Medulla oblongata (tissue), 1 donor: Measurements from ENCODE around the gene SEH1L.
"Not testable (repeated sequence)": the region's sequence is repeated elsewhere in the genome, so short reads cannot be mapped to it uniquely, and the experiment has no call there.

Source experiments
- DNase-seq: peaks from one replicate; pipeline ENCODE4 v3.0.0-alpha.2; 2015; ENCODE audit errors: extremely low spot score

SEH1L gene

DNA sequence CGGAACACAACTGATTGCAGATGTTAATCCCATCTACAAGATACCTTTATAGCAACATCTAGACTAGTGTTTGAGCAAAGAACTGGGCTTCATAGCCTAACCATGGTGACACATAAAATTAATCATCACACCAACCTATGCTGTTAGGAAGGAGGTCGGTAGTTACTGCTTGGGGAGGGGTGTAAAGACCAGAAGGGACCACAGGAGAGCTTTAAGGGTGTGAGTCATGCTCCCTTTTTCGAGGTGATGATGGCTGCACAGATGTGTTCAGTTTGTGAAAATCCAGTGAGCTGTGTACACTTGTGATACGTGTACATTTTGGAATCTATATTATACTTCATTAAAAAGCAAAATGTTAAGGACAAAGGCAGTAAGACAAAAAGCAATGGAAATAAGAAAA, 4.6 kb upstream of the SEH1L start:
- DNase-seq = no peak

DNA sequence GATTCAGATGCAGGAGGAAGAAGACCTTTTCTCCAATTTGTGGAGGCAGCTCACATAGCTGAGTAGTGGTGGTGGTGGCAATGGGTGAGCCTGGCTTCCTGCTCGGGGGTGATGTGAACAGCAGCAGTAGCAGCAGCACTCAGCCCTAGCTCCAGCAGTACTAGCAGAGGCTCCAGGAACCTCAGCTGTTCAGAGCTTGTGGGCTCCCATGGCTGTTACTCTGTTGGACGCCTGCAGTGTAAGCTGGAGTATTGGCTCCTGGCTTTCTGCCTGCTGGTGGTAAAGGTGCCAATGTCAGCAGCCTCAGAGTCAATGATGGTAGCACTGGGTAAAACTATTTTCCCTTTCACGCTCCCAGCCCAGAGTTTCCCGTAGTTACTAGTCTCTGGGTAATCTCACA, 3.1 kb upstream of the SEH1L start:
- peak; percentile 62 for DNase-seq

DNA sequence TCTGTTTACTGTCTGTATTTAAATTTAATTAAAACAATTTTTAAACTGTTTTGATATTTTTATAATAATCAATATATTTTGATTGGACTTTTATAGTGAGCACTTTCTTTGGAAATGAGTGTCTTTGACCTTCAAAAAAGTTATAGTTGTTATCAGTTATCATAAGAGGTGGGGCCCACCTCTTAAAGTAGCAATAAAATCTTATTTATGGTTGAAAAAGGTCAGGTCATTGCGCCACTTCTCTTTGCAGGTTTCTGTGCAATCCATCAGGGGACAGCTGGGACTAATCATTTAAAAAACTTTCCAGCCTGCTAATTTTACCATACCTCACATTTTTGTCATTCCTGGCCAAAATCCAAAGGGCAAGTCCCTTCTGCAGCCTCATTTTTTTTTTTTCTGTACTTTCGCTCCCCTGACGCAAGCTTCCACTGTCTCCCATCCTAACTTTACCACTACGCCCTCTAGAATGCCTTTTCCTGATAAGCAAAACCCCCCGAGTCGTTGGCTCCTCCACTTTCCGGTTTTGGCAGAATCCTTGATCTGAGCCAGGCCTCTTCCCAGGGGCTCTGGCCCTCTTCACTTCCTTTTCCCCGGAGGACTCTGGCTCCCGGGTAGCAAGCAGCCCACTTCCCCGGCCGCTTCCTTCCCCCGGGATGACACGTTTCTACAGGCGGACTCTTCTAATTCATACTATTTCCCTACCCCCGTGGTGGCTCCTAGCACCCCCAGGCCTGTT, 1.1 kb upstream of the SEH1L start:
- peak; percentile 42 for DNase-seq

GRCh38 chr18:12948050-12948804, 416 bp downstream of the SEH1L start:
- peak; percentile 88 for DNase-seq

- DNase-seq = no peak
Observed at GRCh38 chr18:12958478-12958877, 10.7 kb downstream of the SEH1L start.

- no peak for DNase-seq
Observed at GRCh38 chr18:12960395-12960794, 12.6 kb downstream of the SEH1L start.

DNA sequence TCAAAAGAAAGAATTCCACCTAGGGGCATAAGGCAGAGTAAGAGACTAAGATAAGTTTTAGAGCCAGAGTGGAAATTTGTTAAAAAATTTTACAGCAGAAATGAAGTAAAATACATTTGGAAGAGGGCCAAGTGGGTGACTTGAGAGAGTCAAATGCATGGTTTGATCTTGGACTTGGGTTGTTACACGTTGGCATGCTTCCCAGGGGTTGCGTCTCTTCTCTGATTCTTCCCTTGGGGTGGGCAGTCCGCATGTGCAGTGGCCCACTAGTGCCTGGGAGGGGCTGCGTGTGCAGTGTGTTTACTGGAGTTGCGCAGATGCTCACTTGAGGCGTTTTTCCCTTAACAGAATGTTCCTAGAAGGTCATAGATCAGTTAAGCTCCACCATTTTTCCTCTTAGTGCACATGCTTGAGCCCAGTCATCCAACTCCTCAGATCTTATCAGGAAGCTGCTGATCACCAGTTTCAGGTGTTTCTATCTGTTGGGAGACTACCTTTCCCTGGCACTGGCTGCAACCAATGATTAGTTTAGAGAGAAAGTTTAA, 13.1 kb downstream of the SEH1L start:
- DNase-seq = no peak

GRCh38 chr18:12963069-12963468, 15.3 kb downstream of the SEH1L start:
- no peak for DNase-seq

- no peak for DNase-seq
Observed at GRCh38 chr18:12968115-12968514, 20.3 kb downstream of the SEH1L start.

- no peak for DNase-seq
Observed at GRCh38 chr18:12968619-12969018, 20.8 kb downstream of the SEH1L start.

GRCh38 chr18:12973562-12974213, 25.9 kb downstream of the SEH1L start:
- no peak for DNase-seq

DNA sequence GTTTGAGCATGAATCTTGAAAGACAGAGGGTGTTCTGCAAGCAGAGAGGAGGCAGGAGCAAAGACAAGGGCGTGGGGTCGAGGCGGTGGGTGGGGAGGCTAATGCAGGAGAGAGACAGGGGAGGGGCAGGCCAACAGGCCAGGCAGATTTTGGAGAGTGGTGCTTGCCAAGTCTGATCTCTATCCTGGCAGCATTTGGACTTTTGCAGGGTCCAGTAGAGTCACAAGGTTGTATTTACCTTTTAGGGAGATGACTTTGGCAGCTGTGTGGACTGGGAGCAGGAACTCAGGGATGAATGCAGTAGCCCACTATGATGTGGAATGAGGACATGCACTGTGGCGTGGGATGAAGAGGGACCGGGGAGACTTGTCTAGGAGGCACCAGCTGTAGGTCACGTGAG, 27.7 kb downstream of the SEH1L start:
- DNase-seq = no peak

- DNase-seq = no peak
Observed at GRCh38 chr18:12976305-12976704, 28.5 kb downstream of the SEH1L start.

DNA sequence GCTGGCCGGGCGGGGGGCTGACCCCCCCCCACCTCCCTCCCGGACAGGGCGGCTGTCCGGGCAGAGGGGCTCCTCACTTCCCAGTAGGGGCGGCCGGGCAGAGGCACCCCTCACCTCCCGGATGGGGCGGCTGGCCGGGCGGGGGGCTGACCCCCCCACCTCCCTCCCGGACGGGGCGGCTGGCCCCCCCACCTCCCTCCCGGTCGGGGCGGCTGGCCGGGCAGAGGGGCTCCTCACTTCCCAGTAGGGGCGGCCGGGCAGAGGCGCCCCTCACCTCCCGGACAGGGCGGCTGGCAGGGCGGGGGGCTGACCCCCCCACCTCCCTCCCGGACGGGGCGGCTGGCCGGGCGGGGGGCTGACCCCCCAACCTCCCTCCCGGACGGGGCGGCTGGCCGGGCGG, 32.3 kb downstream of the SEH1L start:
- DNase-seq = not testable (repeated sequence)

DNA sequence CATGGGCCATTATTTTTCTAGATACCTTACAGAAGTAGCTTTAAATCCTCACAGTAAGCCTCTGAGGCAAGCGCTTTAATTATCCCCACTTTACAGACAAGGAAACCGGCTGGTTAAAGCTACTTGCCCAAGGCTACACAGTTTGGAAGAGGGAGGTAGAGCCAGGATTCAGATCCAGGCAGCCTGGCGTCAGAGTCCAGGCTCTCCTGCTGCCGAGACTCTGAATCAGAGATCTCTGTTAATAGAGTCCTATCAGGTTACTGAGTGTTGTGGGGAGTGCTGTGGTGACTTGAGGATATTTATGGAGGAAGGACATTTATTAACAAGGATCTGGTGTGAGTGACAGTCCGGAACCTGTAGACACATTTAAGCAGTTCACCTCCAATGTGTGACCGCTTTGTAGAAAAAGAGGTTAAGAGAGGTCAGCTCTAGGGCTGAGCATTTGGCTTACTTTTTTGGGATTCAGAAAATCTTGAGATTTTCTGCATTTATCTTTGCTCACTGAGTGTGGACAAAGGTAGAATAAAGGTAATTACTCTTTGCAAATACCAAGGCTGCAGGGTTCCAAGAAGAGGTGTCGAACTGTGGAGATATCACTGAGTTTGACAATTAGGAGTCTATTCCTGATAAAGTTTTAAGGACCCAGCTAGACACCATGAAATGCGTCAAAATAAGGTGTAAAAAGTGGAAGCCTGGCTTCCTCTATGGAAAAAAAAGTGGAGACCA, 41.7 kb downstream of the SEH1L start:
- DNase-seq = no peak

DNA sequence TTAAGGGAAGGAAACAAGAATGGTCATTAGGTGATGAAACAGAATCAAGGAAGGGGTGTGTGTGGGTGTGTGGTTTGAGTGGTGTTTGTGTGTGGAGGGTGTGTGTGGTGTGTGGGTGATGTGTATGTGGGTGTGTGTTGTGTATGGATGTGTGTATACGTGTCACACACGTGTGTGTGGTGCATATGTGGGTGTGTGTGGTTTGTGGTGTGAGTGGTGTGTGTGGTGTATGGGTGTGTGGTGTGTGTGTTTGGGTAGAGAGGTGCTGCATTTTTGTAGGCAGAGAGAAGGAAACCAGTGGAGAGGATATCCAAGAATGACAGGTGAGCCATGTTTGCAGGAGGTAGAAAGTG, 42.3 kb downstream of the SEH1L start:
- no peak for DNase-seq

DNA sequence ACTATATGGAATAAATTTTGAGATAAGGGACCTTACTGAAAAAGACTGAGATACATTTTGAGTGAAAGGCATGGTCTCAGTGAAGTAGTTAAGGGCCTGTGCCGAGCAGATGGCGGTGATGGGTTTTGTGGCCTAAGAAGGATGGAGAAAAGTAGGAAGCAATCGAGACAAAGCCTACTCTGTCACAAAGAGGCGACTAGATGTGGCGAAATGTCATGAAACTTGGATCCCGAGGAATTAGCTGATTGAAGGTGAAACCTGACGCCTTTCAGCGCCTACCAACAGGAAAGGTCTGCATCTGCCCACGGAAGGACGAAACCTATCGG, 42.8 kb downstream of the SEH1L start:
- no peak for DNase-seq

- peak; percentile 99 for DNase-seq
Observed at GRCh38 chr18:12990967-12991820, 43.4 kb downstream of the SEH1L start, which contains the start of gene CEP192. CEP192 (plus strand) TSS chr18:12991362; CDS start chr18:12999425, 8,063 bp downstream.

DNA sequence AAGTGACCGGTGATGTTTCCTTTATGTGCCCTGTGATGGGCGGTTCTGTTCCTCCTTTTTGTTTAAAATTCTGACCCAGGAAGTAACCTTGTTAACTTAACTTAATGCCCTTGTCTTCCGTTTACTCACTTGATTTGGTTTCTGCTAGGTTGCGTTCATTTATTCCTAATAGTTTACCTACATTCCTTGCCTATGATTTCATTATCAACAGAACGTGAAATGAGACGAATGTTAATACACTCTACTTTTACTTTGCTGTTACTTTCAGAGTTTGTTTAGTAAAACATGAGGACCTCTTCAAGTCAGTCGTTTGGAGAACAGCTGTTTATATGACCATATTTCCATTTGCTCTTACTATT, 44.0 kb downstream of the SEH1L start:
- DNase-seq = no peak

GRCh38 chr18:12993439-12993838, 45.6 kb downstream of the SEH1L start:
- no peak for DNase-seq

DNA sequence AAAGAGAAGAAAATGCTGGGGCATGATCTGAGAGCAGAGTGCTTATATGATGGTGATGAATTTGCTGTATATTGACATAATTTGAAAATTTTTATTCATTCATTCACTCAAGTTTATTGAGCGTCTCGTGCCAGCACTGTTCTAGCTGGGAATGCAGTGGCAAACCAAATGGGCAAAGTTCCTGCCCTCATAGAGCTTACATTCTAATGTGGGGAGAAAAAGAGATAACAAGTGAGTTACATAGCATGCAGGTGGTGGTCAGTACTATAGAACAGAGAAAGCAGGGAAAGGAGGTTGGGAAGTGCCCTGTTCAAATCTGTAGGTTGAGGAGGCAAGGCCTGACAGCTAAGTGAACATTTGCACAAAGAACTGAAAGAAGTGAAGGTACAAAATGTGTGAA, 47.6 kb downstream of the SEH1L start:
- DNase-seq = no peak
